ENCODE data around the gene ASTN2.

ASTN2 gene, protein sequence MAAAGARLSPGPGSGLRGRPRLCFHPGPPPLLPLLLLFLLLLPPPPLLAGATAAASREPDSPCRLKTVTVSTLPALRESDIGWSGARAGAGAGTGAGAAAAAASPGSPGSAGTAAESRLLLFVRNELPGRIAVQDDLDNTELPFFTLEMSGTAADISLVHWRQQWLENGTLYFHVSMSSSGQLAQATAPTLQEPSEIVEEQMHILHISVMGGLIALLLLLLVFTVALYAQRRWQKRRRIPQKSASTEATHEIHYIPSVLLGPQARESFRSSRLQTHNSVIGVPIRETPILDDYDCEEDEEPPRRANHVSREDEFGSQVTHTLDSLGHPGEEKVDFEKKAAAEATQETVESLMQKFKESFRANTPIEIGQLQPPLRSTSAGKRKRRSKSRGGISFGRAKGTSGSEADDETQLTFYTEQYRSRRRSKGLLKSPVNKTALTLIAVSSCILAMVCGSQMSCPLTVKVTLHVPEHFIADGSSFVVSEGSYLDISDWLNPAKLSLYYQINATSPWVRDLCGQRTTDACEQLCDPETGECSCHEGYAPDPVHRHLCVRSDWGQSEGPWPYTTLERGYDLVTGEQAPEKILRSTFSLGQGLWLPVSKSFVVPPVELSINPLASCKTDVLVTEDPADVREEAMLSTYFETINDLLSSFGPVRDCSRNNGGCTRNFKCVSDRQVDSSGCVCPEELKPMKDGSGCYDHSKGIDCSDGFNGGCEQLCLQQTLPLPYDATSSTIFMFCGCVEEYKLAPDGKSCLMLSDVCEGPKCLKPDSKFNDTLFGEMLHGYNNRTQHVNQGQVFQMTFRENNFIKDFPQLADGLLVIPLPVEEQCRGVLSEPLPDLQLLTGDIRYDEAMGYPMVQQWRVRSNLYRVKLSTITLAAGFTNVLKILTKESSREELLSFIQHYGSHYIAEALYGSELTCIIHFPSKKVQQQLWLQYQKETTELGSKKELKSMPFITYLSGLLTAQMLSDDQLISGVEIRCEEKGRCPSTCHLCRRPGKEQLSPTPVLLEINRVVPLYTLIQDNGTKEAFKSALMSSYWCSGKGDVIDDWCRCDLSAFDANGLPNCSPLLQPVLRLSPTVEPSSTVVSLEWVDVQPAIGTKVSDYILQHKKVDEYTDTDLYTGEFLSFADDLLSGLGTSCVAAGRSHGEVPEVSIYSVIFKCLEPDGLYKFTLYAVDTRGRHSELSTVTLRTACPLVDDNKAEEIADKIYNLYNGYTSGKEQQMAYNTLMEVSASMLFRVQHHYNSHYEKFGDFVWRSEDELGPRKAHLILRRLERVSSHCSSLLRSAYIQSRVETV (N-terminal part only)

DNA sequence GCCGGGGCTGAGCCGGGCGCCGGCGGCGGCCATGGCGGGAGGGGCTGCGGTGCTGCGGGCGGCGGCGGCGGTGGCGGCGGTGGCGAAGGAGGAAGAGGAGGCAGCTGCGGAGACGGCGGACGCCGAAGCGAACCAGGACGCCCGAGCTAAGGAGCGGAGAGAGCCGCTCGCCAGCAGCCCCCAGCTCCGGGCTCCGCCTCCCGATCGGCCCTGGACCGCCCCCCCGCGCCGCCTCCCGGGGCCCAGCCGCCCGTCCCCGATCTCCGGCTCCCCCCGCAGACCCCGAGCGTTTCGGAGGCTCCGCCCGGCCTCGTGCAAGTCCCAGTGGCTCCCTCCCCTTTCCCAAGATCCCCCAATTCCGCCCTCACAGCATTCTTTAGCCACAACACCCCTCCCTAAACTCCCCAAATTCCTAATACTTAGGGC lies at the start of gene ASTN2:
Gene ASTN2, minus strand, starts transcription at position 152 of the 426 bp plus-strand sequence. Its CDS starts 119 bp downstream, at position 33.
- no peak for DNase-seq (ENCODE audit: low read depth in 2 of 2)

DNA sequence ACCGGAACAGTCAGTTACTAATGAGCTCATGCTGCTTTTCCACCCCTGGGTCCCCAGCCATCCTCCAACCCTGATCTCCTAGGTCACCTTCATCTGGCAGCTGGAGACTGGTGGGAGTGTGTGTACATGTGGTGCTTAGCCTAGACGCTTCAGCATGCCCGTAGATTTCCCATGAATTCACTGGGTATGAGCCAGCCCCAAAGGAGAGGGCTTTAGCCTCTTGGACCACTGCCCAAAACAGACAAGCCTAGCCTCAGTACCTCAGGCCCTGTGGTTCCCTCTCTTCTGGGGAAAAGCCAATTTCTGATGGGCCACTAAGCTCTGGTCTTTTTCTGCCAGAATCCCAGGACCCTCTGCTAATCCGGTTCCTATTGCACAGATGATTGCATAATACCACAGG lies 48.0 kb upstream of the ASTN2 start:
- DNase-seq (ENCODE audit: low read depth in 2 of 2) = no peak

DNA sequence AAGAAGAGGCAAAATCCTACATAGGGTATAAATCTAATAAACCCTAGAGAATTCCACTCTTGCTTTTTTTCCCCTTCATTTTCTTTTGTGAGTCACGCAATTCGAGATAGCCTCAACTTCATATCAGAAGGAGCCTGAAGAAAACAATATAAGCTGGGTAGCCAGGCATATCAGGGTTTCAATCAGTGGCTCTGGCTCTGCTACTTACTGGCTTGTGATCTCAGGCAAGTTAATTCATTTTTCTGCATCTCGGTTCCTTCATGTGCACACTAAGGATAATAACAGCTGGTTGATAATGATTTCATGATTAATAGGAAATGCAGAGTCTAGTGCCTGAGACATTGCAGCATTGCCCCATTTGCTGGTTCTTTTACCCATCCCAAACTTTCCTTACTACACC lies 46.5 kb upstream of the ASTN2 start:
- DNase-seq (ENCODE audit: low read depth in 2 of 2) = no peak

DNA sequence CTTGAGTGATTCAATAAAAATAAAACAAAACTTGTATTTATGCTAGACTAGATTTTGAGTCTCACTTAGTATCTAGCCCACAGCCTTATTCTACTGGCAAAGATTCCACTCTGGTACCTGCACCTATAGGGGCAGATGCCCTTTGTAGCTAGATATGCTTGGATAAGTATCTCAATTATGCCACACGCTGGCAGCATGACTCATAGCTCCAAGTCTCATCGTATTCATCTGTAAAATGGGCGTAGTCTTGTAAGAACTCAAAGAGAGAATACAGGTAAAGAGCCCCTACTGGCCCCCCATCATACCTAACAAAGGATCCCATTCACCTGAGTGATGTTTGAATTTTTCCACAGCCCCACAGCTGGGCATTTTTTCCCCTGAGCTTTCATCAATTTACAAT lies 45.9 kb upstream of the ASTN2 start:
- no peak for DNase-seq (ENCODE audit: low read depth in 2 of 2)

DNA sequence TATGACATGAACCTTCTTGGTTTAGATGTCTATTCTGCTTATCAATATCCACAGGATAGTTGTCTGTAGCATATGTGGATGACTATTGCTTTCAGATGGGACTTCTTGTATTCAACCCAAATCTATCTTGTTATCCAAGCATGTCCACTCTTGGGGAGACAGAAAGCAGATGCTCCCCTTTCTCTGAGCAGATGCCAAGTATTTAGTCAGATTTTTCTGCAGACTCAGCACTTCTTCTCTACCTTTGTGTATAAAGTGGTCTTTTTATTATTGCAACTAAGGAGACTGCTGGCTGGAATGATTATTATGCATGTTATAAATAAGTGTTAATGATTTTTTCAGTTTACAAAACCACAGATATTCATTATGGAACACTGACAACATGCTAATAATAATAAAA lies 45.1 kb upstream of the ASTN2 start:
- DNase-seq (ENCODE audit: low read depth in 2 of 2) = no peak

DNA sequence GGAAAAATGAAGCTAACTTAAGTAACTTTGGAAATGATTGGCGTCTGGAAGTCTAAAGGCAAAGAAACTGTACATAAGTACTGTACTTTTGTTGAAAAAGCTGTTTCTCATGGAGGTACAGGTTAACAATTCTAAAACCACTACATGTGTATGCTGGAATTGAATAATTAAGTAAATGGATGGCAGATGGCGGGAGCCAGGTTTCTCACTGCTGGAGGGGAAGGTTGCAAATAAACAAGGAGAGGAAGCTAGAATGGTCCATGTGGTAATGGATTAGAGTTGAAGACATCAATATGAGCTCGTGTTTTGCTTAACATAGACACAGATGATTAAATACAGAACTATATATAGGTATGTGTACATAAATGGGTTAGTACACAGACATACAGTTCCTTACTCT lies 43.2 kb upstream of the ASTN2 start:
- no peak for DNase-seq (ENCODE audit: low read depth in 2 of 2)

DNA sequence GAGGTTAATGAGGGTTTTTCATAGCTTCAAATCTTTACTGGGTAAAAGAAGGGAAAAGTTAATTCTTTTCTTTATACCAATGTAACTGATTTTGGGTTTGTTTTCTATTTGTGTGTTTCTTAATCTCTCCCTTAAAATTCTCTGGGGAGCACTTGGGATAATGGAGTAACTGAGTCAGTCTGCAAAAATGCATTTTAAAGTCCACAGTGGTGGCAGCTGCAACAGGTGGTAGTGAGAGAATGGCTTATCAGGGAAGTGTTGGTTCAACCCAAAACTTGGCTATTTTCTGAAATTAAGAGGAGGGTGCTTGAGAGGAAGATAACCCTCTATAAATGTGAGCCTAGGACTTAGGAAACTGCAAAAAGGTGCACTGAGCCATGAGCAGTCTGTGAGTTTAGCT lies 39.9 kb upstream of the ASTN2 start:
- no peak for DNase-seq (ENCODE audit: low read depth in 2 of 2)

DNA sequence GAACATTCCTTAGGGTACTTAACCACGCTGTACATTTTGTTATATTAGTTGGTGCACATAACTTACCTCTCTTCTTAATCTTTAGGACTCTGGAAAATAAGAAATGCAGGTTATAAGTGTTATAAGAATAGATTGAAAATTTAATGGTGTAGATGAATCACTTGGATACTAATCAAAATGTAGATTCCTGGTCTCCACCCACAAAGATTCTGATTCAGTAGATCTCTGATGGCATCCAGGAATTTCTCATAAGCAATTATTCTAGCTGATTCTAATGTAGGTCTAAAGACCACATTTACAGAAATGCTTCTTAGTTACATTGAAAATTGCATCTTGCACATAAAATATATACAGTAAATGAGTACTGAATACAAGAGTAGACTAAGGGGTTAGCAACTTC lies 38.9 kb upstream of the ASTN2 start:
- no peak for DNase-seq (ENCODE audit: low read depth in 2 of 2)

DNA sequence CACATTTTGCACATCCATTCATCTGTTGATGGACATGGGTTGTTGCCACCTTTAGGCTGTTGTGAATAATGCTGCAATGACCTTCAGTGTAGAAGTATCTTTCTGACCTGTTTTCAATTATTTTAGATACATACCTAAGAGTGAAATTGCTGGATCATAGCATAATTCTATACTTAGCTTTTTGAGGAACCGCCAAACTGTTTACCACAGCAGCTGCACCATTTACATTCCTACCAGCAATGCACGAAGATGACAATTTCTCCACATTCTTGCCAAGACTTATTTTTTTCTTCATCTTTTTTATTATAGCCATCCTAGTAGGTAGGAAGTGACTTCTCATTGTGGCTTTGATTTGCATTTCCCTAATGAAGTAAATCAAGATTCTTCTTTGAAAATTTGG lies 36.5 kb upstream of the ASTN2 start:
- no peak for DNase-seq (ENCODE audit: low read depth in 2 of 2)

DNA sequence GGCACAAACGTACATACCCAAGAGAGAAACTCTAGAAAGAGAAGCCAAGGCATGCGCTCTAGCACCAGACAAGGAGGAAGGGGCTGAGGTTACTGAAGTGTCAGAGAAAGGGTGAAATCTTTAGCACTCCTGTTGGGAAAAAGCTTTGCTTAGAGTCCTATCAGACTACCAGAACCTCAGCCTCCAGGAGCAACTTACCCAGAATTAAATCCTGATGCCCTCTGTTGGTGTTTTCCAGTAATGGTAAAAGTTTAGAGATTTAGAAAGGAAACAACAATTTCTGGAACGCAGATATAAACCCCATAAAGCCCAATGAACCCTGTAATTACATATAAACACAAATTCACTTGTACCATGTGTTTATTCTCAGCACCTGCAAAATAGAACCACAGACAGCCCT lies 33.2 kb upstream of the ASTN2 start:
- DNase-seq (ENCODE audit: low read depth in 2 of 2) = no peak

DNA sequence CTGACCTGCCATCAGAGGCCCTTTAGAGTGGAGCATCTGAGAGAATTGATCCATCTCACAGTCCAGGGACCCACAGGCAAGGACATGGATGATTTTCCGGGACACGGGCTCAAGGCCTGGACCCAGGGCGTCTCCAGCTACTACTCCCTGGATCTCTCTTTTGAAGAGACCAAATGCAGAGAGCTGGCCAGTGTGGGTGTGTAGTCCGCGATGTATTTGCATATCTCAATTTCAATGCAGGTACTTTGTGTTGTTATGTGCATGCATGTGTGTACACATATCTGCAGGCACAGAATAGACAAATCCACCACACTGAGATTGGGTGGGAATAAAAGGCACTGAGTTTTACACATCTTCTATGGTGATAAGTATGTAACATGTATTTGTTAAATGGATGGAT lies 30.8 kb upstream of the ASTN2 start:
- DNase-seq (ENCODE audit: low read depth in 2 of 2) = no peak

DNA sequence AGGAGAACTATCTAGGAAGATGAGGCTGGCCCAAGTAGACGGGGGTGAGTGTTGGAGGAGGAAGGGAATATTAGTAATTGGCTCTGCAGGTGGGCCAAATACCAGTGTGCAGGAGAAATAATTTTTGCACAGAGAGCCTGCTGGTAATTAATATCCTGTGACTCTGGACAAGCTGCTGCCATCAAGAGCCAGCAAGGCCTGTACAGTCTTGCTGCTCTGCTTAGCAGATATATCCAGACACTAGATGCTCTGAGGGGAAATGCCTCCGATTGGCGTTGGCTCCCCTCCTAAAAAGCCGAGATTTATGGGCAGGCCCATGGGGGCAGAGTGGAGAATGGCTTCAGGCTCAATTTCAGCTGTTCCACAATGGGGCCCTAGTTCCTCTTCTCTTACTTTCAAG lies 29.6 kb upstream of the ASTN2 start:
- DNase-seq (ENCODE audit: low read depth in 2 of 2) = no peak

DNA sequence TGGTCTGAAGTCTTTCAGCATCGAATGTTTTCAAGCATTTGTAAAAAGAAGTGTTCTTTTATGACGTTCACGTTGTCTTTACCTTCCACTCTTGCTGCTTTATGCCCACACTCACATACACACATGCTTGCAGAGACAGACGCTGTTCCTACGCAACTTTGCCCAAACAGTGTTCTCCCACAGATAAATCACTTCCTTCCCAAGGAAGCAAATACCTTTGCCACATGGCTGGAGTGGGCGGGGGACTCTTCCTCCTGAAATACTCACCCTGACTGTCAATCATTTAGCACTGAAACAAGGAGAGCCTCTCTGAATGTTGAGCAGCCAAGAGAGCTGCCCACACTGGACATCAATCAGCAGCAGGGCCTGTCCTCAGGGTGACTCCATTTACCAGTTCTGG lies 22.4 kb upstream of the ASTN2 start:
- DNase-seq (ENCODE audit: low read depth in 2 of 2) = no peak

DNA sequence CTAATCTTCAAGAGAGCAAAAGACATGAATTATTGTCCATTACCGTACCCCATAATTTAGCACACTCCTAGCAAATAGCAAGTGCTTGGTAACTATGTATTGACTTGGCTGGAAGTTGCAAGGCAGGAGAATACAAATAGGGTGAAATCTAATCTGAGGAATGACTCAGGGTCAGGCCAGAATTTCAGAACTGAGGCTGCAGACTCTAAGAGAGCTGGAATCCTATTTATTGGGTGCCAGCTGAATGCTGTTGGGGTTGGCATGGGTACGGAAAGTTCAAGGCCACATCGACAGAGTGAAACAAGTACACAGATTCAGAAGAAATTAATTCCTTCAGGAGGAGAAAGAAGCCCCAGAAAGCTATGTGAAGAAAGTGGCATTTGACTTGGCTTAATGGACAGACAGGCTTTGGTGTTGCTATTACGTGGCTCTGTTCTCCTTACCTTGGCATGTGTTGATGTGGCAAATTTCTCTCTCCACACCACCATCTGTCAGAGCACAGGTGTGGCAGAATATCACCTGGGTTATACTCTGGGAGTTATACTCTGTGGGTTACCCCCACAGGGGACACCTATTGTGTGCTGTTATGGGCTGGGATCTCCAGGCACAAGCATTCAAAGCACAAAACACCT lies 20.9 kb upstream of the ASTN2 start:
- DNase-seq (ENCODE audit: low read depth in 2 of 2) = no peak

DNA sequence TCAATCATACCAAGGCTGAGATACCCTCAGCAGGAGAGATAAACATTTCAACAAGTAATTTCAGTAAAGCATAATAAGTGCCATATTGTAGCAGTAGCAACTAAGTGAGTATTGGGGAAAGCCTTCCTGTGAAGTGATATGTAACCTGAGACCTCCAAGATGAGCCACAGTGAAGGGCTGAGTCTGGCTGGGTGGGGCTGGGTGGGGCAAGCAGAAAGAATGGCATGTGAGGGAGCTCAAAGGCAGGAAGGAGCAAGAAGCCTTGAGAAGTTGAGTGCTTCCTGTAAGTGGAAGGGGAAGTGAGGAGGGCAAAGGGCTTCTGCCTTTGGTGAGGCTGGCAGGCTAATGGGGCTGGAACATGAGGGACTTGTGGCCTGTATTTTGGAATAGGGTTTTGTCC lies 19.7 kb upstream of the ASTN2 start:
- DNase-seq (ENCODE audit: low read depth in 2 of 2) = no peak

DNA sequence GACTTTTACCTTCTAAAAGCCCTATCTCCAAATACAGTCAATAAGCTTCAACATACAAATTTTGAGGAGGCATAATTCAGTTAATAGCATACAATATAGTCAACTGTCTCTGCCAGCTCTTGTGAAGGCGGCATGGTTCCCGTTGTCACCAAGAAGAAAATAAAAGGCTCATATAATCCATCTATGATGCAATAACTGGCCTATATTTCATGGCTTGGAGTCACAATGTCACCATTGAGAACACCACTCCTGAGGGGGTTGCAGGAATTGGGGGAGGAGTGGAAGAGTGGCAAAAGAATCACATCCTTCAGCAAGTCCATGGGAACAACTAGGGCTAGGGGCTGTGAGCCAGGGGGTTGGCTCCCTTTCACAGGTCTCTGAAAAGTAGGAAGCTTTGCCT lies 16.0 kb upstream of the ASTN2 start:
- no peak for DNase-seq (ENCODE audit: low read depth in 2 of 2)

DNA sequence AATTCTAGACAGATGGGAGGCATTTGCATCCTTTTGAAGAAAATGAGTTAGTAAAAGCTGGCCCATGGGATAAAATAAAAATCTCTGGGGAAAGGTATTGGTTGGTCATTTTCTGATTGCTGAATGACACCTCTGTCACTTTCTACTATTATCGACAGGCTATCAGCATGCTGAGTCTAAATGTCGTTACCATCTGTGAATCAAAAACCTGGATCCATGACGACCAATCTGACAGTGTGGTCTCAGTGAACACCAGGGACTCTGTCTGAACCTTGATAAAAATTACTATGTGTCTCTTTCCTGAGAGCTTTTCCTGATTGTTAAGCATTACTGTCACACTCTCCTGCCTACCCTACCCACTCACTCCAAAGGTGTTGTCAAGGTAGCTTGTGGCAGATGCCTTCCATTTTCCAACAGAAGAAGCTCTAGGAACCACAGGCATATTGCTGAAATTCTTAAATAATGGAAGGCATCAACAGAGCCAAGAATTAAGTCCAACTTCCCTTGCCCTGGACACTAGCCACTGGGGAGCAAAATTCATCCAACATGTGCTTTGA lies 12.6 kb upstream of the ASTN2 start:
- DNase-seq (ENCODE audit: low read depth in 2 of 2) = no peak

DNA sequence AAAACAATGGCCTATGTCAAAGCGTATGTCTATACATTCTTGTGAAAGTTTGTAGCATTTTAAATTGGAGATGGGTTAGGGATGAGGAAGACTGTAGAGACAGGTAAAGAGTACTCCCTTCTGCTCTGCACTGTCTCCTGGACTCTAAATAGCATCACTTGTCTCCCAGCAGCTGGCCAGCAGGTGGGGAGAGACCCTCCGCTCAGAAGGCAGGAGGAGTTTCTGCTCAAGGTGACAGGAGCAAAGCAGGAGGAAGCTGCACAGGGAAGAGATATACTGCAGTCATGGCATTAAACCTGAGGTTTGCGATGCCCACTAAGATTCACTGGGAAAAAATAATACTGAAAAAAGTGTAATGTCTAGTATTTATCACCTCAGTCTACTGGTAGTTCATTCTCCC lies 10.7 kb upstream of the ASTN2 start:
- DNase-seq (ENCODE audit: low read depth in 2 of 2) = no peak

DNA sequence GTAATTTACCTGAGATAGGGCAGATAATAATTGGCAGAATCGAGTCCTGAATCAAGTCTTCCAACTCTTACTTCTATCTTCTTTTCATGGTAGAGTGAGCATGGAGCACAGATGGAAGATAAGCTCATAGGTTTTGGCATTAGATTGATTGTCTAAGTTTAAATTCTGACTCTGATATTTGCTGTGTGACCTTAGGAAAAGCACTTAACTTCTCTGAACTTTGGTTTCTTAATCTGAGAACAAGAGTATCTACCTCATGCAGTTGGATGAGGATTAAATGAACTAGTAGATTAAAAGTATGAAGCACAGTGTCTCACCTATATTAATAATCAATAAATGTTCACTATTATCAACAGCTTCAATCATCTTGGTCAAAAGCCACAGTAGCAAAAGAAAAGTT lies 9.4 kb upstream of the ASTN2 start:
- DNase-seq (ENCODE audit: low read depth in 2 of 2) = no peak

DNA sequence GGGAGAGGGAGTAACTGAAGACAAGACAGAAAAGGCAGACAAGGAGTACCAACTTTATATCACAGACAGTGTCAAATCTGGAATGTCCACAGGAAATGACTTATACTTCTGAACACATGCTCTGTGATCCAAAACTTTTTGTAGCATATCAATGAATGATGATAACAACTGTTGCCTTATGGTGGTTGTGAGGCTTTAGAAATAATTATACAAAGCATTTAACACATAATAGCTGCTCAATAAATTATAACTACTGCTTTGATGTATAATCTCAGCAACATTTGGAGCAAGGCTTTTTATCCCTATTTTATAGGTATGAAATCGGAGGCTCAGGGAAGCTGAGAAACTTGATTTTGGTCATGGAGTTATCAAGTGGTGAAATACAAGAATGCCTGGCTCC lies 3.3 kb upstream of the ASTN2 start:
- DNase-seq (ENCODE audit: low read depth in 2 of 2) = no peak

DNA sequence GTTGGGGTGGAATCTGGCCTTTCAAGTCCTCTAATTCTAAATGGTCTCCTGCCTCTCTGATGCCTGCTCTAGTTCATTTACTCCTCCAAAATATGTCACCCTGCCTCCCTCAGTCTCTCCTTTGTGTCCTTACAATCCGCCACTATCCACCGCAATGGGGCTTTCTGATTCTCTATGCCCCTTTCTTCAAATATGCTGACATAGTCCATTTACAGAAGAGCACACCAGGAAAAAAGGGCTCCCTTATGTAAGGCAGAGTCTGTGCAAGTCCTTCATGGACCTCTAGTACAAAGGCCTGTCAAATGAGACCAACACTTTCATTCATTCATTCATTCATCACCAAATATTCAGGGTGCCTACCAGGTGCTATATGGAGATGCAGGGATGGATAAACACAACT lies 2.0 kb upstream of the ASTN2 start:
- DNase-seq (ENCODE audit: low read depth in 2 of 2) = no peak
